Lower leg skin (tissue), 3 donors: ENCODE measurements around the gene AMOTL2.

Source experiments
- POLR2A ChIP-seq, 2 donors: fragments of 450-650 bp; IDR thresholded peaks; one replicate each; pipeline ENCODE4 v1.6.1; 2016 to 2017; ENCODE audit warnings: antibody characterized with exemption in 2 of 2, mild to moderate bottlenecking in 1 of 2, moderate library complexity in 1 of 2
- TF ChIP-seq, protein P1 (sequence below), 3 donors: fragments of 450-650 bp; IDR thresholded peaks; one replicate each; pipeline ENCODE4 v1.5.1; 2016; ENCODE audit warnings: antibody characterized with exemption in 3 of 3, mild to moderate bottlenecking in 3 of 3, moderate library complexity in 2 of 3

DNA sequence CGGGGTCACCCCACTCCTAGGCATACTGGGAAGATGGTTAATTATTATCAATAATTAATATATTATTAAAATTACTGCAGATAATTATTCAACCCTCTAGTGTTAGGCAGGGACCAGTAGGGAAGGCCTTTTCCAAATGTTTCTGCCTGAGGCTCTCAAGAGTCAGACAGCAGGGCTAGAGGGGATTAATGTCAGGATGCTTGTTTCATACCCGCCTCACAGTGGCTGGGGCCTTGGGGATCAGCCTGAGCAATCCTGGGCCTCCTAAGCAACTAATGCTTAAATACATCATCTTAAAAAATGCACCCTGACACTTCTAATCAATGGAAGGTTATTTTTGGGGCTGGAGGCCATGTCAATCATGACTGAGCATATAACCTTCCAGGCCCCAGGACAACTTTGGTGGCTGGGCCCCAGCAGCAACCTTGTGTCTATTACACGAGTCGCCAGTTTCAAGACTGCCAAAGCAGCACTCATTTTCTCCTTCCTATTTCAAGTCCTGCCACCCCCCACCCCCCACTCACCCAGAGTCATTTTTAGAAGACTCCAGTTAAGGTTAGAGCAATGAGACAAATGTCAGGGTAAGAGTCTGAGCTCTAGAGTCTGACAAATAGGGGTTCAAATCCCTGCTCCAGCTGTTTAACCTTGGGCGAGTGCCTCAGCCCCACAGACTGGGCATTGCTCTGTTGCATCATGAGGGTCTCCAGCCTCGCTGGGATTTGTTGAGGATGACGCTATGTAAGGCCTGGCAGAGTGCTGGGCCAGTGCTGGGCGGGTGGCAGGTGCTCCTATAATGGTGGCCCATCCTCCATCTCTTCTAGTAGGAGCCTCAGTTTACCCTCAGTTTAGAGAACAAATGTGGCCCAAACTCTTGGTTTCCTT lies 6.1 kb downstream of the AMOTL2 start:
- TF ChIP-seq POLR2A (IDR thresholded peaks at IDR 0.05) = no peak
- TF ChIP-seq, protein P1, sequence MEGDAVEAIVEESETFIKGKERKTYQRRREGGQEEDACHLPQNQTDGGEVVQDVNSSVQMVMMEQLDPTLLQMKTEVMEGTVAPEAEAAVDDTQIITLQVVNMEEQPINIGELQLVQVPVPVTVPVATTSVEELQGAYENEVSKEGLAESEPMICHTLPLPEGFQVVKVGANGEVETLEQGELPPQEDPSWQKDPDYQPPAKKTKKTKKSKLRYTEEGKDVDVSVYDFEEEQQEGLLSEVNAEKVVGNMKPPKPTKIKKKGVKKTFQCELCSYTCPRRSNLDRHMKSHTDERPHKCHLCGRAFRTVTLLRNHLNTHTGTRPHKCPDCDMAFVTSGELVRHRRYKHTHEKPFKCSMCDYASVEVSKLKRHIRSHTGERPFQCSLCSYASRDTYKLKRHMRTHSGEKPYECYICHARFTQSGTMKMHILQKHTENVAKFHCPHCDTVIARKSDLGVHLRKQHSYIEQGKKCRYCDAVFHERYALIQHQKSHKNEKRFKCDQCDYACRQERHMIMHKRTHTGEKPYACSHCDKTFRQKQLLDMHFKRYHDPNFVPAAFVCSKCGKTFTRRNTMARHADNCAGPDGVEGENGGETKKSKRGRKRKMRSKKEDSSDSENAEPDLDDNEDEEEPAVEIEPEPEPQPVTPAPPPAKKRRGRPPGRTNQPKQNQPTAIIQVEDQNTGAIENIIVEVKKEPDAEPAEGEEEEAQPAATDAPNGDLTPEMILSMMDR (IDR thresholded peaks at IDR 0.05) = no peak
